Coronary artery (tissue), 2 donors: ENCODE results near the gene SEPTIN1.

Source experiments
- DNase-seq: peaks from one replicate; pipeline ENCODE4 v3.0.0-alpha.2; 2017; ENCODE audit warnings: low spot score
- H3K27ac ChIP-seq, 2 donors: fragments of 200-600 bp; sonication (generic); one replicate each; pipeline ENCODE4 v1.5.1; 2016 to 2019
- H3K4me3 ChIP-seq: fragments of 200-600 bp; sonication (generic); 2 replicates; pipeline ENCODE4 v1.5.1; 2016; ENCODE audit warnings: mild to moderate bottlenecking, moderate library complexity
- CTCF ChIP-seq: fragments of 200-600 bp; sonication (generic); IDR thresholded peaks from one replicate; pipeline ENCODE4 v1.5.1; 2019; ENCODE audit warnings: antibody characterized with exemption

Gene SEPTIN1

GRCh38 chr16:30409125-30410060, 27.0 kb upstream of the SEPTIN1 start:
- H3K4me3 ChIP-seq: peak overlapping the region; percentile 12
- H3K27ac ChIP-seq: peak overlapping the region; percentile 19 to 27
- peak; percentile 95 for TF ChIP-seq CTCF
- peak; percentile 91 for DNase-seq

GRCh38 chr16:30407804-30408534, 25.6 kb upstream of the SEPTIN1 start:
- no peak for DNase-seq
- Histone ChIP-seq H3K27ac (peak overlapping the region; percentile 82 to 99), H3K4me3 (peak overlapping the region; percentile 98)
- TF ChIP-seq CTCF: no peak

GRCh38 chr16:30407102-30407803, 24.9 kb upstream of the SEPTIN1 start, which contains the start of gene ZNF771:
ZNF771 (plus strand) TSS chr16:30407606; CDS start chr16:30408054, 448 bp downstream.
- H3K4me3 ChIP-seq: peak within 1 kb of the TSS; percentile 98
- DNase-seq: peak; percentile 93
- no peak for TF ChIP-seq CTCF
- H3K27ac ChIP-seq: peak within 1 kb of the TSS; percentile 82 to 99

GRCh38 chr16:30406795-30407101, 24.4 kb upstream of the SEPTIN1 start:
- peak overlapping the region; percentile 82 to 99 for H3K27ac ChIP-seq
- no peak for DNase-seq
- TF ChIP-seq CTCF: no peak
- H3K4me3 ChIP-seq: peak overlapping the region; percentile 98

GRCh38 chr16:30401768-30402425, 19.5 kb upstream of the SEPTIN1 start:
- no peak for TF ChIP-seq CTCF
- Histone ChIP-seq H3K27ac (no peak overlapping the region), H3K4me3 (no peak overlapping the region)
- DNase-seq: no peak

- TF ChIP-seq CTCF: no peak
- Histone ChIP-seq H3K4me3 (peak overlapping the region; percentile 75), H3K27ac (peak overlapping the region; percentile 59 to 89)
- DNase-seq: no peak
Observed at GRCh38 chr16:30399435-30400186, 17.2 kb upstream of the SEPTIN1 start.
